Hematopoietic multipotent progenitor cell treated with erythropoietin and hydrocortisone succinate and interleukin-3 and kit ligand, for 6 days (in vitro differentiated cells): ENCODE results near the gene FAM76A.
A peak's percentile ranks its signal among the peaks of the same experiment; 100 is the strongest.
"Not testable (repeated sequence)": the region's sequence is repeated elsewhere in the genome, so short reads cannot be mapped to it uniquely, and the experiment has no call there.

ENCODE experiments used
- DNase-seq: peaks from one replicate; pipeline ENCODE4 v3.0.0-alpha.2; 2015

The FAM76A gene

GRCh38 chr1:27726173-27727044 lies 648 bp downstream of the FAM76A start:
- DNase-seq: peak; percentile 55

GRCh38 chr1:27727126-27727525 lies 1.4 kb downstream of the FAM76A start:
- no peak for DNase-seq

- DNase-seq: no peak
Observed at GRCh38 chr1:27736252-27736651, 10.5 kb downstream of the FAM76A start.

- no peak for DNase-seq
Observed at GRCh38 chr1:27741121-27741520, 15.4 kb downstream of the FAM76A start.

- DNase-seq: no peak
Observed at GRCh38 chr1:27744556-27744955, 18.8 kb downstream of the FAM76A start.

GRCh38 chr1:27745466-27745865 lies 19.7 kb downstream of the FAM76A start:
- DNase-seq: no peak

GRCh38 chr1:27752360-27752759 lies 26.6 kb downstream of the FAM76A start:
- no peak for DNase-seq

GRCh38 chr1:27755286-27755685 lies 29.5 kb downstream of the FAM76A start:
- DNase-seq: no peak

- no peak for DNase-seq
Observed at GRCh38 chr1:27755865-27756264, 30.1 kb downstream of the FAM76A start.

- no peak for DNase-seq
Observed at GRCh38 chr1:27759236-27759635, 33.5 kb downstream of the FAM76A start.

- DNase-seq: no peak
Observed at GRCh38 chr1:27760426-27760825, 34.7 kb downstream of the FAM76A start.

- no peak for DNase-seq
Observed at GRCh38 chr1:27762033-27762432, 36.3 kb downstream of the FAM76A start.

GRCh38 chr1:27763358-27763757 lies 37.6 kb downstream of the FAM76A start:
- DNase-seq: peak; percentile 42

- no peak for DNase-seq
Observed at GRCh38 chr1:27770293-27770830, 44.6 kb downstream of the FAM76A start.

GRCh38 chr1:27772036-27772931 lies 46.5 kb downstream of the FAM76A start:
- no peak for DNase-seq

GRCh38 chr1:27772932-27773825 lies 47.4 kb downstream of the FAM76A start, which contains the start of gene STX12:
Gene STX12 (plus strand): TSS chr1:27773219. CDS start chr1:27773308, 89 bp downstream.
- peak; percentile 97 for DNase-seq

- peak; percentile 12 for DNase-seq
Observed at GRCh38 chr1:27773826-27774445, 48.2 kb downstream of the FAM76A start.

- DNase-seq: no peak
Observed at GRCh38 chr1:27774654-27775053, 48.9 kb downstream of the FAM76A start.

- not testable (repeated sequence) for DNase-seq
Observed at GRCh38 chr1:27775336-27775735, 49.6 kb downstream of the FAM76A start.

GRCh38 chr1:27776276-27776675 lies 50.5 kb downstream of the FAM76A start:
- DNase-seq: not testable (repeated sequence)

- no peak for DNase-seq
Observed at GRCh38 chr1:27778056-27778455, 52.3 kb downstream of the FAM76A start.

- DNase-seq: no peak
Observed at GRCh38 chr1:27779122-27779521, 53.4 kb downstream of the FAM76A start.
